Erythroblast (primary cell): ENCODE results near the gene EFNB2.

Source experiments
- GATA1 ChIP-seq: IDR thresholded peaks from 2 replicates; pipeline ENCODE4 v1.6.1; 2011; ENCODE audit warnings: low read depth, mild to moderate bottlenecking, control low read depth, low read length, moderate library complexity
- POLR2A ChIP-seq: IDR thresholded peaks from 2 replicates; pipeline ENCODE4 v1.6.1; 2011; ENCODE audit warnings: mild to moderate bottlenecking, low read length

GRCh38 chr13:106562301-106562700, 26.8 kb upstream of the EFNB2 start:
- TF ChIP-seq POLR2A: no peak
- TF ChIP-seq GATA1: no peak
